ENCODE measurements around the gene DCBLD1.

- TF ChIP-seq CTCF (conservative IDR thresholded peaks at IDR 0.05) (no peak), ZFX (IDR thresholded peaks at IDR 0.05) (no peak)
Measured at GRCh38 chr6:117440706-117441525, 41.6 kb upstream of the DCBLD1 start.

All from C4-2B (cell line).